GM12878 (cell line): ENCODE data around the gene YBX1.

Experiments used
- ATF2 ChIP-seq: IDR thresholded peaks from 2 replicates; pipeline ENCODE4 v1.6.1; 2012; ENCODE audit warnings: low read length, inconsistent platforms
- ATF3 ChIP-seq: IDR thresholded peaks from 2 replicates; pipeline ENCODE4 v1.6.1; 2011; ENCODE audit warnings: low read depth, mild to moderate bottlenecking, low read length, moderate library complexity, borderline replicate concordance; ENCODE audit errors: extremely low read depth
- BCL3 ChIP-seq: IDR thresholded peaks from 2 replicates; pipeline ENCODE4 v1.6.1; 2011; ENCODE audit warnings: borderline replicate concordance, low read depth, mild to moderate bottlenecking, moderate library complexity, low read length; ENCODE audit not compliant: insufficient read depth, poor library complexity, severe bottlenecking
- CTCF ChIP-seq, 3 experiments: IDR thresholded peaks in 2 of 3; conservative IDR thresholded peaks in 1 of 3; 2 replicates each; pipeline ENCODE4 v1.5.1; 2011; ENCODE audit warnings: low read depth in 3 of 3, low read length in 3 of 3, mild to moderate bottlenecking in 3 of 3, control low read depth in 2 of 3, moderate library complexity in 2 of 3, inconsistent platforms in 1 of 3, mixed read lengths in 1 of 3; ENCODE audit not compliant: control insufficient read depth in 2 of 3, insufficient read depth in 1 of 3; ENCODE audit errors: extremely low read depth in 1 of 3
- EZH2 ChIP-seq: IDR thresholded peaks from 2 replicates; pipeline ENCODE4 v1.6.1; 2012; ENCODE audit warnings: low read depth, mild to moderate bottlenecking, control low read depth, inconsistent platforms, low read length, borderline replicate concordance; ENCODE audit not compliant: control insufficient read depth
- MXI1 ChIP-seq: fragments of 150-350 bp; IDR thresholded peaks from 2 replicates; pipeline ENCODE4 v1.6.1; 2011; ENCODE audit warnings: low read depth, mild to moderate bottlenecking, inconsistent platforms, low read length, improper control_type of control experiment
- POLR2AphosphoS5 ChIP-seq: IDR thresholded peaks from 2 replicates; pipeline ENCODE4 v1.6.1; 2011; ENCODE audit warnings: mild to moderate bottlenecking, low read length, inconsistent platforms
- PRDM15 ChIP-seq: fragments of 450-650 bp; formaldehyde crosslinking; IDR thresholded peaks from 2 replicates; pipeline ENCODE4 v1.4.0; 2020; ENCODE audit warnings: mild to moderate bottlenecking, moderate library complexity
- SRF ChIP-seq, 2 experiments: IDR thresholded peaks; 2 replicates each; pipeline ENCODE4 v1.6.1; 2011; ENCODE audit warnings: low read depth in 2 of 2, low read length in 2 of 2, mild to moderate bottlenecking in 1 of 2, moderate library complexity in 1 of 2
- YBX1 ChIP-seq: fragments of 450-650 bp; IDR thresholded peaks from 2 replicates; pipeline ENCODE4 v1.6.1; 2016; ENCODE audit warnings: antibody characterized with exemption

- TF ChIP-seq CTCF (IDR thresholded peaks at IDR 0.05 in 2 of 3, conservative IDR thresholded peaks at IDR 0.05 in 1 of 3; ENCODE audit: control insufficient read depth in 2 of 3, extremely low read depth in 1 of 3, insufficient read depth in 1 of 3, low read depth in 3 of 3, low read length in 3 of 3) (no peak), YBX1 (no peak), ATF3 (no peak), ATF2 (no peak), MXI1 (no peak), POLR2AphosphoS5 (no peak), EZH2 (no peak), PRDM15 (CRISPR knock-in tag) (no peak), SRF (IDR thresholded peaks at IDR 0.05; ENCODE audit: low read depth in 2 of 2, low read length in 2 of 2) (no peak), BCL3 (no peak)
These were observed 65.8 kb downstream of the YBX1 start for GRCh38 chr1:42748021-42748420.
